Activated CD4-positive, alpha-beta T cell treated with anti-CD3 and anti-CD28 coated beads, Interleukin-2, amount 50 U/mL, for 1 hour (primary cell): ENCODE results near the gene GJA9.
A peak's percentile ranks its signal among the peaks of the same experiment; 100 is the strongest.
"Not testable (repeated sequence)": the region's sequence is repeated elsewhere in the genome, so short reads cannot be mapped to it uniquely, and the experiment has no call there.

Experiments used
- DNase-seq: peaks from one replicate; pipeline ENCODE4 v3.0.0-alpha.2; 2020

Gene GJA9

DNA sequence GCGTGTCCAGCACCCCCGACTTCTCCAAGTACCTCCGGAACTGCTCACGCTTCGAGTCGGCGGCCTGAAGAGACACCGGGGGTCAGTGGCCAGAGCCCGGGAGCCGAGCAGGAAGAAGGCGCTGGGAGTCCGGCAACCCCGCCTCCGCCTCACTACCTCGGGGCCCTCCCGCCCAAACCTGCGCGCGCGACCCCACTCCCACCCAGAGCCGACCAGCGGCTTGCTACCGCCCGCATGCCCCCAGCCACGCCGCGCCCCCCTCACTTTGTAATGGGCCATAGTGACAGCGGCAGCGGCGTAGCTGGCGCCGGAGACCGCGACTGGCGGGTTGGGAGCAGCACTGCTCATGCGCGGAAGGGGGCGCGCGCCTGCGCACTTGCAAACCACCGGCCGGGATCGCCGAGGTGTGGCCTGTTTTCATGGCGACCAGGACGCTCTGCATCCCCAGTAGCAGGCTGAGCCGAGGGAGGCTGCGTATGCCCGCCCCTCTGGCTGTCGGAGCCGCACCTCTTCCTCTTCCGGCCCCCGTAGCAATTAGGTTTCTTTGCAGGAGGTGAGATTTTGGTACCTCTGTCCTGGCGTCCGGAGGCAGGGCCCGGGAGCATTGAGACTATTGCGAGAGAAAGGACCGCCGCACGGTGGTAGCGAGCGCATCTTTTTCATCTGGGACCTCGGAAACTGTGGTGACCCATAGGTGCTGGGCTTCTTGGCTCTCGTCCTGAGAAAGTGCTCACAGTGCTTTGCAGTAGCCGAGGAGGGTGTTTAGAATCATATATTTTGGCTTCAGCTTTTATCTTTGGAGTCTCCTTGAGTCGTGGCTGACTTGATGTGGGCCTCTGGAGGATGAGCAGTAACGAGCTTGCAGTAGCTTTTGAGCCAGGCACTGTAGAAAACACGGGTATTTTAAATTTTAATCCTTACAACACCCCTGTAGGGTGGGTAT lies 8.1 kb downstream of the GJA9 start, which contains the start of gene MYCBP:
MYCBP (minus strand) TSS at position 322 of the 943 bp plus-strand sequence; CDS start at position 279, 43 bp downstream.
- DNase-seq, result peak; percentile 95

DNA sequence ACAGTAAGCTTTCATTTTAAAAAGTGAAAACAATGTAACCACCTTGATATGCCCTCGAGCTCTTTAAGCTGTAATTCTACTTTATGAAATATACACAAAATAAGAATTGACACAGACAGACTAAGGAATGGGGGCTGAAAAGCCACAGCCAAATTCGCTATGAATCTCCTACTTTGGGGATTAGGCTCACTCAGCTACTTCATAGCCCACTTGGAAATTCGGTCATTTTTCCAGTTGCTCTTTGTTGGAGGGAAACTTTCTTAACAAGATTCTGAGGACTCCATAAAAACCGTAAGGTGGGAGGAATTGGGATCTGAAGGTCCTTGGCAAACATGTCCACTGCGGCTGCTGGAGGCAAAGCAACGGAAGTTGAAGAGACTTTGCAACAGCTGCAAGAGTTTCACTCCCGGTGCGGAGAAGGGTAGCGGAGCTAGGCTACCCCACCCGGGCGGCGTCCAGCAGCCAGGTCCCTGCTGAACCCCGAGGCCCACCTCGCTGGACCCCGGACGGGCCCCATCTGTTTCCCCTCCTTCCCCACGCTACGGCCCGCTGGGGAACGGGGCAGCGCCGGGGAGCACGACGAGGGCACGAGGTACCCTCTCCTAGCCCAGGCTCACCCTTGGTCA lies 8.9 kb downstream of the GJA9 start:
- peak; percentile 15 for DNase-seq

DNA sequence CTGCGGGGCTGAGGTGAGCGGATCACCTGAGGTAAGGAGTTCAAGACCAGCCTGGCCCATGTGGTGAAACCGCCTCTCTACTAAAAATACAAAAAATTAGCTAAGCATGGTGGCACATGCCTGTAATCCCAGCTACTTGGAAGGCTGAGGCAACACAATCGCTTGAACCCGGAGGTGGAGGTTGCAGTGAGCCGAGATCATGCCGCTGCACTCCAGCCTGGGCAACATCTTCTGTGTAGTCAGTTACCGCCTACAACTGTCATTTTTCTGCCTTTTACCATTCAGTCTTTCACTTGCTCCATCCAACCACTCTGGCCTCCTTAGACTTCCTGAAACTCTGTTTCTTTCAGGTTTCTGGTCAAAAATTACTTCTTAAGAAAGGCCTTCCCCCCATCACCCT lies 10.4 kb downstream of the GJA9 start:
- DNase-seq, result no peak

DNA sequence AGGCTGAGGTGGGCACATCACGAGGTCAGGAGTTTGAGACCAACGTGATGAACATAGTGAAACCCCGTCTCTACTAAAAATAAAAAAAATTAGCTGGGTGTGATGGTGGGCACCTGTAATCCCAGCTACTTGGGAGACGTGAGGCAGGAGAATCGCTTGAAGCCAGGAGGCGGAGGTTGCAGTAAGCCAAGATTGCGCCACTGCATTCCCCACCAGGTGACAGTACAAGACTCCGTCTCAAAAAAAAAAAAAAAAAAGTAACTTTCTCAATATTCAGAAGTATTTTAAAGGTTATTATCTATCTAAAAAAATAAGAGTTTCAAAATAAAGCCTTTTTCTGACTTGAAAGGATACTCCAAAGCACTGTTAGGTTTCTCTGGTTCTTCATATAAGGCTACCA lies 14.2 kb downstream of the GJA9 start:
- DNase-seq, result no peak

DNA sequence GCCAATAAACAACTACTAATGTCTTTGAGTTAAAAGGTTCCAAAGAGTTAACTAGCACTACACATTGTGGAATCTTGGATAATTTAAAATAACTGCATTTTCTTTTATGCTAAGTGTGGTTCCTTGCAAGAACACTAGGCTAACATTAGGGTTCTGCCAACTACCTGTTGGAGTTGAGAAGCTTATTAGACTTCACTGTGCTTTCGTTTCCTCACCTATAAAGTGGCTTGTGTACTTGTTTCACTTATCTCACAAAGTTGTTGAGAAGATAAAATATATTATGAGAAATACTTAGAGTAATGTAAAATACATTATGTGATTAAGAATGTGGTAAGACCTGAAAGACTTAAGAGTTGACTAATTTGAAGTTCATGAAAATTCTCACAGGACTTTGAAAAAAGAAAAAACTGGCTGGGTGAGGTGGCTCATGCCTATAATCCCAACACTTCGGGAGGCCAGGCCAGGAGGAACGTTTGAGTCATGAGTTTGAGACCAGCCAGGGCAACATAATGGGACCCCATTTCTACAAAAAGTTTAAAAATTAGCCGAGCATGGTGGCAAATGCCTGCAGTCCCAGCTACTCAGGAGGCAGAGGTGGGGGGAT lies 16.2 kb downstream of the GJA9 start:
- no peak for DNase-seq

DNA sequence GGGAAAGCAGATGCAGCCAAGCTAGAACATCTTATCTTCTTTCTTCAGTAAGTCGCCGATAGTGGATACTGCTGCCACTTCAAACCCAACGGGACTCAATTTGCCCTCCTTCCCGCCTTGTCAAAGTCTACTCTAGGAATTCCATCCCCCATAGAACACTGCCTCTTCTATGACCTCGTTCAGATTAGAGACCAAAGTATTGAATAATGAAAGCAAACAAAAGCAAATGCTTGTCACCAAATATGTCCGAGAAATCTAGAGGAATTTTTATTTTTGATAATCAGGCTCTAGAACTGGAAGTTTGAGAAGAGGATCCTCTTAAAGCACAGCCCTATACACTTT lies 21.0 kb downstream of the GJA9 start:
- DNase-seq, result no peak

DNA sequence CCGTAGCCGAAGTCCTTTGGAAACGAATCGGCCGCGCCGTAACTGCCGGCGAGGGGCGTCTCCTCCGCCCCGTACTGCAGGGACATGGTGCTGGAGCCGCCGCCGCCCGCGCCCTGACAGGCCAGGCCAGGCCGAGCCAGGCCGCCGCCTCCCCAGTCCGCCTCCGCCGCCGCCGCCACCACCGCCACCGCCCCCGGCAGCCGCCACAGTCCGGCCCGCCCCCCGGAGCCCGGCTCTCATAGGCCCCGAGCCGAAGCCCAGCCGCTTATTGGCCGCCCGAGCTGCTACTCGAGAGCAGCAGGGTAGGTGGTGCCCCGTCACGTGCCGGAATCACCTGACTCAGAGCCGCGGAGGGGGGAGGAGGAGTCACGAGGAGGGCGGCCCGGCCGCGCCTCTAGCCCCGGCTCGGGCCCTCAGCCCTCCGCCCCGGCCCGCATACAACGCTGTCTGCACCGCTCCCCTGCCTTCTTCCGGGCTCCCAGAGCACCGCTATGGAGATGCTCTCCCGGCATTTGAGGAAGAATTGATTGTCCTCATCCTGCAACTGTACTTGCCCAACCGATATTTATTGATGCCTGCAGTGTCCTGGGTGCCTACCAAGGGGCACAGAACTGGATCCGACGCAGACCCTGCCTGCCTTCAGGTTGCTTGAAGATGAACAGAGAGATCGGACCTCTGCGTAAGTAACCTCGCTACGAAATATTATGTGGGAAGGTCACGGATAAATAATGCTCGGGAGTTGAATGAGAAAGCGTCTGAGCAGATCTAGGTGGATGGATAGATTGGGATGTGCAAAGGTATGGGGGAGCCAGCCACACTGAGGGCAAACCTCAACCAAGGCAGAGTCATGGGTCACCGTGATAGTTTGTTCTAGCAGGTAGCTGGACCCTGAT lies 21.6 kb downstream of the GJA9 start, which contains the start of gene RRAGC:
RRAGC (minus strand) TSS at position 212 of the 893 bp plus-strand sequence; CDS start at position 86, 126 bp downstream.
- peak; percentile 98 for DNase-seq

DNA sequence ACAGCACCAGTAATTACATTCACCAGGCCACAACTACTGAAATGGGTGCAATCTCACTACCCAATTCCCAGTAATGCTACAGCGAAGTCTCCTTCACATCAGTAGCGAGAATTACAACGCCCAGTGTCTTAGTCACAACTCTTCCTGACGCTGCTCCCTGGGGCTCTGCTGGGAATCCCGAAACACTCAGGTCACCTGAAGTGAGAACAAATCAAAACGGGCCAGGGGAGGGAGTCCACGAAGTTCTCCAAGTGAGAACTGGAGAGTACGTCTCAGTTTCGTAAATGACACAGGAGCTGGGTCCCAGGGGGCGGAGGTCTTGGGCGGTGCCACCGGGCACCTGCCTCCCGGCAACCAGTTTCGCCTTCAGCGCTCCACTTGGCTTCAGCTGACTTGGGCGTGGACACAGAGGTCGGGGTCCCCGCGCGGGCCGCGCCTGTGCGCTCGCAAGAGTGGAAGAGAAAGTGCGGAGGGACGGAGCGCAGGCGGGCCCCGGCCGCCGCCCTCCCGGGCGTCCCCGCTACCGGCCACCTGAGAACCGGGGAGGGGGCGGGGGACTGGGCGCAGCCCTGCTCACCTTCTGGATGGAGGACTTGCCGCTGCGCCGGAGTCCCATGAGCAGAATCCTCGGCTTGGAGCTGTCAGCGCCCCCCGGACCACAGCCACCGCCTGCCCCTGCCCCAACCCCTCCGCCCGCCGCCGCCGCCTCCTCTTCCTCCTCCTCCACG lies 22.4 kb downstream of the GJA9 start:
- DNase-seq, result peak; percentile 28

DNA sequence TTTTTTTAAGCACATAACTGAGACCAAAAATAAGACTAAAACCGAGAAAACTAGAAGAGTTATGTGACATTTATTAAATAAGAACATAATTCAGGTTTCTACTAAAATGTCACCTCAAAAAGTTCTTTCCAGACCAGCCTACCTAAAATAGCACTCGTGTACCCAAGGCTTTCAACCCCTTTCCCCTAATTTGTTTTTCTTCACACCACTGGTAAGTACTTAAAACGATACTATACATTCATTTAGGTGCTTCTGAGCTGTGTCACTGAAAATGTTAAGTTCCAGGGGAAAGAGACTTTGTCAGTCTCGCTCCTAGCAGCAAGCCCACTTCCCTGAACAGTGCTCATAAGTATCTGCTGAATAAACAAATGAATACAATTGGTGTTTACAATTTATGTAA lies 28.6 kb downstream of the GJA9 start:
- DNase-seq, result no peak

DNA sequence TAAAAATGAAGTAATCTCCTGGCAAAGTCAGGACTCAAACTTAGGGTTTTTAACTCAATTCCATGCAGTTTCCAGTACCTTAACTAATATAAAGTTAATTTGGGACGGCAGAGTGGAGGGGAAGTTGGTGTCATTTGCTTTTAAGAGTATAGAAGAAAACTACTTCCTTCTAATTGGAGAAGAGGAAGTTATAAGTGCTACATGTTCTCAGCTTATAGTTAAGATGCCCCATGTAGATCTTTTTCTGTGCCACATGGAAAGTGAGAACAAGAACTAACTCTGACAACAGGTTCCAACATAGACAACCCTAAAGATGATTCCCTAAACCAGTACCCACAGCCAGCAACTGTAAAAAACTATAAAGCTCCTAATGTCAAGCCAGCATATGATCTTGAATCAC lies 33.3 kb downstream of the GJA9 start:
- DNase-seq, result no peak

DNA sequence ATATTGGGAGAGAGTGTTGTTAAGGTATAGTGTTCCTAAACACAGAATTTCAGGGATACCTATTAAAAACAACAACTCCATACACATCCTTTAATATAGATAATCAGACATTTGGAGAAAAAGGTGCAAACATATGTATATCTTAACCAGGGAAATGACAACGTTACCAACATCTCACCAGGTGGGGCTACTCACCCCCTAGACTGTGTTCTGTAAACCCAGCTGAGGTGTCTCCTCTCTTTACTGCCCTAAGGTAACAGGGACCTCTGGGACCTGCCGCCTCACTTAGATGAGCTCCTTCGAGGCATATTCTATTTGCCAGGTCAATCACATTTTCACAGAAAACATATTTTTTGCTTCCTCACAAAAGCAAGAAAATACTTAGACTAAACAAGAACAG lies 35.2 kb downstream of the GJA9 start:
- DNase-seq, result no peak

DNA sequence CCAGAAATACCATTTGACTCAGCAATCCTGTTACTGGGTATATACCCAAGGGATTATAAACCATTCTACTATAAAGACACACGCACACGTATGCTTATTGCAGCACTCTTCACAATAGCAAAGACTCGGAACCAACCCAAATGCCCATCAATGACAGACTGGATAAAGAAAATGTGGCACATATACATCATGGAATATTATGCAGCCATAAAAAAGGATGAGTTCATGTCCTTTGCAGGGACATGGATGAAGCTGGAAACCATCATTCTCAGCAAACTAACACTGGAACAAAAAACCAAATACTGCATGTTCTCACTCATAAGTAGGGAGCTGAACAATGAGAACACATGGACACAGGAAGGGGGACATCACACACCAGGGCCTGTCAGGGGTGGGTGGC lies 36.3 kb downstream of the GJA9 start:
- DNase-seq, result not testable (repeated sequence)

DNA sequence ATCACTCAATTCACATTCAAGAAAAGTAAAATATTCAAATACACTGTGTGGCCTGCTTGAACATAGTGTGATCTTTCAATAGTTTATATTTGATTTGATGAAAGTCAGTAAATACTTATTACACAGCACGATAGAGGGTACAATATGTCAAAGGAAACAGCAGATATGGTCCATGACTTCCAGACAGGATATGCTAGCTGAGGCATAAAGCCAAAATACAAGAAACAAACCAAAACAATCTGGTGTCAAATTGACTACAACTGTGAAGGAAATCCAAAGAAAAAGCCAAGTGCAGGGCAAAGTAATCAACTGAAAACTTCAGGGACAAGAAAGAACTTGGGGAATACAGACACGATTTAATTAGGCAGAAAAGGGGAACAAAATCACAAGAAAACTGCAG lies 41.1 kb downstream of the GJA9 start:
- no peak for DNase-seq

DNA sequence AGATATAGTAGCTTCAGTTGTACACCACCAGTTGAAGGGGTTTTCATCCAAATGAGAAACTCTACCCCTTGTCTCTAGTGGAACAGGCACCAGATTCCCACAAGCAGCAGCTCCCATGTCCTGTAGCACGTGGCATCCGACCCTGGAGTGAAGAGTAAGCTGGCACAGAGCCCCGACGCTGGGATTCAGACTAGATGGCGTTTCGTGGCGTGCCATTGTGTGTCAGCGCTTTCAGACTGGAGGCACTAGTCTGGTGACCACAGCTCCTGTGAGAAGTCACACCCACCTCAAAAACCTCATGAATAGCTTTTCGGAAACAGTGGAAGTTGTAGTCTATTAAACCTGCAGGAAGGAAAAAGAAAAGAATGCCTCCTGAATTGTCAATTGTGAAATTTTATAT lies 42.0 kb downstream of the GJA9 start:
- DNase-seq, result no peak

DNA sequence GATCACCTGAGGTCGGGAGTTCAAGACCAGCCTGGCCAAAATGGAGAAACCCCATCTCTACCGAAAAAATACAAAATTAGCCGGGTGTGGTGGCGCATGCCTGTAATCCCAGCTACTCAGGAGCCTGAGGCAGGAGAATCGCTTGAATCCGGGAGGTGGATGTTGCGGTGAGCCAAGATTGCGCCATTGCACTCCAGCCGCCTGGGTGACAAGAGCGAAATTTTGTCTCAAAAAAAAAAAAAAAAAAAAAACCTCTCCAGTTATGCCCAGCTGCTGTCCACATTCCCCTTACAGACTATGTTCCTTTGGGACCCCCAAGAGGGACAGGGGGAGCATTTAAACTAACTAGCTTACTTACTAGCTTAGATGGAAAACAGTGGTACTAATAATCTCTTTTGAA lies 45.1 kb downstream of the GJA9 start:
- not testable (repeated sequence) for DNase-seq

DNA sequence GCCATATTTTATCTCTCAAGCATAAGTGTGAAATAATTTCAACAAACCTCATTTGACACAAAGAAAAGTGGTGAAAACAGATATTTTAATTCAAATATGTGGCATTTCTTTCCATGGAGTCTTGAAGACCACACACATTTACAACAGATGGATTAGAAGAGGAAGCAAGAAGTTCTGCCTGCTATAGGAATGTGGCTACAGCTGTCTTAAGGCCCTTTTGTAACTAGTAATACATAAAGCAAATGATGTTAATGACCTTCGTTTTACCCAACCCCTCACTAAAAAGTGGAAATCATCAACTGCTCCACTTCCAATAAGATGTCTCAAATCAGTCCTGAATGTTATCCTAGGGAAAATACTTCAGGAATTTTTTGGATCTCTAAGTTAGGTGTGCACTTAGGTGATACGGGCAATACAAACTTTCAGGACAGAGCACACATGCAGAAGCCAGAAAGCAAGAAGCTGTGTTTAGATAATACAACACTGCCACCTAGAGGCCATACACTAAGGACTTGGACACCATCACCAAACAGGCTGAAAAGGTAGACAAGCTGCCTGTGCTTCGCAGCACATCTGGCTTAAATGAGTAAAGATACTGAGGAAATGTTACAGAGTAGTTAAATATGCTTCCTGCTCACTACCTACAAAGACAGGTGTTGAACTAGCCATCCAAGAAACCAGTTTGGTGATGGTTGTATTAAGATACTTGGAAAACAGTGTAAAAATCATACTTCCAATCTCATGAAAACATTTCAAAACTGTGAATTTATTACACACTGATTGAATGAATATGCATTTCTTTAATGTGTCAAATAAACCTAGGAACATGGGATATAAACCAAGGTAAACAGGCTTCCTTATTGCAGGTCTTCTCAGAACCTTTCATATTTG lies 46.2 kb downstream of the GJA9 start:
- DNase-seq, result peak; percentile 26

DNA sequence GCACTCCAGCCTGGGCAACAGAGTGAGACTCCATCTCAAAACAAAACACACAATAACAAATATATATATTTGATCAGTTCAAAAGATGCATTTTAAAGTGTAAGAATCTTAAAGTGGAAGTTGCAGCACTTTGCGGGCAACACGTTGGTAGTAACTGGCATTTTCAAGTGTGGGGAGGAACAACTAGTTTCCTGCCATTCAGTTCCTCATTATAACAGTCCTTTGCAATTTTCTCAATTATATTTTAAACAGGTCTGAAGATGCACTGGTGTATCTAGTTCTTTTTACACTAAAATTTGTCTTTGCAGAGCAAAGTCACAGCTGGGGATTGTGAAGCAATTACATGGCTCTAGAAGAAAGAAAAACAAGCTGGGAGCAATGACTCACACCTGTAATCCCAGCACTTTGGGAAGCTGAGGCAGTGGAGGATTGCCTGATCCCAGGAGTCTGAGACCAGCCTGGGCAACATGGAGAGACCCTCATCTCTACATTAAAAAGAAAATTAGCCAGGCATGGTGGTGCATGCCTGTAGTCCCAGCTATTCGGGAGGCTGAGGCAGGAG lies 47.1 kb downstream of the GJA9 start:
- no peak for DNase-seq

DNA sequence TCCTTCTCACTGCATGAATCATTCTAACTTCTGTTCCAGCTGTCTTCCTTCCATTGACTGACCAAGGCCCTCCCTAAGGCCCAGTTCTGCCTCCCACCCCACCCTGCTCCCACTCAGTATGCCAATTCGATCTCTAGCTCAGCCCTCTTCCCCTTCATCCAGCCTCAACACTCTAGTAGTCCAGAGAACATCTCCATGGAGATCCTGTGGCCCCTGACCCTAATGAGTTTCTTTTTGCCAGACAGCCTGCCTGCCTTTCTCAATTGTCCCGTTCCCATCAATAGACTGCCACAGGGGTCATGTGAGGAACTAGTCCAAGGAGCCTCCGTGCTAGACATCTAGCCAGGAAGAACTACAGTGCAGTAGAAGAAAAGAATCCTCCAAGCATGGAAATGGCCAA lies 48.2 kb downstream of the GJA9 start:
- no peak for DNase-seq

DNA sequence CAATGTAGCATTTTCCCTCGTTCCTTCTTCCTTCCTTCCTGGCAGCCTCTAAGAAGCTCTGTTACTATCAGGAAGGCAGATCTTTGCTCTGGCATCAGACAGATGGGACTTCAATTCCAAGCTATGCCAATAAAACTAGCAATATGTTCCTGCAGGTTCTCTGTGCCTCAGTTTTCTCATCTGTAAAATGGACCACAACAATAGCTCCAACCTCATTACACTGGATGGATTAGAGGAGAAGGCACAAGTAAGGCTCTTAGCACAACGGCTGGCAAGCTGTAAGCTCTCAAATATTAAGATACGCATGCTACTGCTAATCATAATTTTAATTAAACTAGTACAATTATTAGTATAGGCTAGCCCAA lies 49.0 kb downstream of the GJA9 start:
- no peak for DNase-seq

DNA sequence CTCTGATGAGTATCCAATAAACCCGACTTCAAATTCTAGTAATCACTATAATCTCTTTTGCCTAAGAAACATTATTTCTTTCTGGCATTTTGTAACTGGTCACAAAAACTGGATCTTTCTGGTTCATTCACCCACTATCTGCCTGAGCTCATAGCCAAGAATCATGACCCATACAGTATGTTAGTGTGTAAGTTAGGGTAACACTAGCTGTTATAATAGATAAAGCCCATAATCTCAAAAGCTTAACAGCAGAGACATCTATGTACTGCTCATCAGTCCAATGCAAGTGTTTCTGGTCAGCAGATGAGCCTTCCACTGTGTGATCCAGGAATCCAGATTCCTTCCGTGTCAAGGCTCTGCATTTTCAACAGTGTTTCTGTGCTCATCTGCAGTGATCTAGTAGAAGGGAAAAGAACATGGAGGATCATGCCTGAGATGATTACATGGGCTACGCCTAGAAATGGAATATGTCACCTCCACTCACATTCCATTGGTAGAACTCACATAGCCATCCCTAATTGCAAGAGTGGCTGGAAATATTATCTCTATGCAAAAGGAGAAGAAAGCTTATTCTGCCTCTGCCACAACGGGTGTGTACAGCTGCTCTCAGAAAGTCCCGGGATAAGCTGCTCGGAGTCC lies 49.5 kb downstream of the GJA9 start:
- DNase-seq, result no peak
